SK-N-SH (cell line): Measurements from ENCODE around the gene CDKL2. TPM values are rescaled to one million over a fixed set of nuclear protein-coding genes. Genes with fewer than 3 reads are reported as not detected.

Experiments
- CTCF ChIA-PET: fragments of 300-600, 350-600 bp; formaldehyde crosslinking; extraction: SDS; loops from one replicate; lab custom pipeline; 2021; lab: Yijun Ruan, JAX
- POLR2A ChIA-PET: fragments of 350-600 bp; sonication (Branson Sonifier 250); formaldehyde crosslinking; extraction: SDS; loops from one replicate; lab custom pipeline; 2020; ENCODE audit warnings: antibody characterized with exemption, inconsistent platforms; lab: Yijun Ruan, JAX
- DNase-seq: peaks from one replicate; pipeline ENCODE4 v3.0.0; 2012
- H2AFZ ChIP-seq: fragments of 200-600 bp; sonication (generic); 2 replicates; pipeline ENCODE4 v1.8.1; 2016; ENCODE audit warnings: antibody characterized with exemption, mild to moderate bottlenecking, low read depth
- H3F3A ChIP-seq: fragments of 200-600 bp; sonication (generic); replicated peaks from 2 replicates; pipeline ENCODE3; 2016; ENCODE audit warnings: antibody characterized with exemption, mild to moderate bottlenecking; ENCODE audit not compliant: insufficient read depth
- H3K27ac ChIP-seq, 2 experiments: fragments of 200-500 bp in 1 of 2; fragments of 200-600 bp in 1 of 2; sonication (Bioruptor generic) in 1 of 2; sonication (generic), shearing (Covaris generic) in 1 of 2; 2 replicates each; pipeline versions ENCODE4 v1.5.1 to v1.6.1; 2014 to 2016; ENCODE audit warnings: low read depth in 2 of 2, inconsistent platforms in 1 of 2, low read length in 1 of 2, mild to moderate bottlenecking in 1 of 2, mixed read lengths in 1 of 2
- H3K27me3 ChIP-seq: fragments of 200-600 bp; sonication (generic), shearing (Covaris generic); 2 replicates; pipeline ENCODE4 v1.6.1; 2016; ENCODE audit warnings: mixed run types; ENCODE audit not compliant: insufficient read depth
- H3K36me3 ChIP-seq, 2 experiments: fragments of 200-500 bp in 1 of 2; fragments of 200-600 bp in 1 of 2; sonication (Bioruptor generic) in 1 of 2; sonication (generic) in 1 of 2; replicated peaks in 1 of 2; 2 replicates each; pipeline versions ENCODE3 to v1.5.1; 2014 to 2016; ENCODE audit warnings: low read length in 1 of 2, mild to moderate bottlenecking in 1 of 2; ENCODE audit not compliant: insufficient read depth in 2 of 2, control insufficient read depth in 1 of 2
- H3K4me1 ChIP-seq, 2 experiments: fragments of 200-500 bp in 1 of 2; fragments of 200-600 bp in 1 of 2; sonication (Bioruptor generic) in 1 of 2; sonication (generic), shearing (Covaris generic) in 1 of 2; 2 replicates each; pipeline versions ENCODE4 v1.5.1 to v1.6.1; 2014 to 2016; ENCODE audit warnings: low read depth in 1 of 2, low read length in 1 of 2, mixed run types in 1 of 2; ENCODE audit not compliant: insufficient read depth in 2 of 2, control insufficient read depth in 1 of 2
- H3K4me2 ChIP-seq: fragments of 200-600 bp; sonication (generic), shearing (Covaris generic); 2 replicates; pipeline ENCODE4 v1.6.1; 2017; ENCODE audit warnings: mixed run types
- H3K4me3 ChIP-seq, 2 experiments: fragments of 200-500 bp in 1 of 2; fragments of 200-600 bp in 1 of 2; sonication (Bioruptor generic) in 1 of 2; sonication (generic), shearing (Covaris generic) in 1 of 2; 2 replicates each; pipeline versions ENCODE4 v1.5.1 to v1.8.1; 2014 to 2016; ENCODE audit warnings: low read depth in 2 of 2, inconsistent platforms in 1 of 2, low read length in 1 of 2, mild to moderate bottlenecking in 1 of 2, mixed read lengths in 1 of 2, moderate library complexity in 1 of 2
- H3K79me2 ChIP-seq: fragments of 200-600 bp; sonication (generic); 2 replicates; pipeline ENCODE4 v1.8.1; 2017; ENCODE audit warnings: mild to moderate bottlenecking; ENCODE audit not compliant: insufficient read depth
- H3K9ac ChIP-seq: fragments of 200-600 bp; sonication (generic); 2 replicates; pipeline ENCODE4 v1.6.1; 2017; ENCODE audit warnings: mixed run types
- H3K9me2 ChIP-seq: fragments of 200-600 bp; sonication (generic); 2 replicates; pipeline ENCODE4 v1.6.1; 2017; ENCODE audit warnings: mixed run types
- H3K9me3 ChIP-seq: fragments of 200-600 bp; sonication (generic); 2 replicates; pipeline ENCODE4 v1.6.1; 2017; ENCODE audit warnings: mixed run types, mild to moderate bottlenecking, moderate library complexity
- H4K20me1 ChIP-seq: fragments of 200-600 bp; sonication (generic); 2 replicates; pipeline ENCODE4 v1.6.1; 2017; ENCODE audit warnings: mild to moderate bottlenecking, mixed run types; ENCODE audit not compliant: insufficient read depth
- ELF1 ChIP-seq: IDR thresholded peaks from 2 replicates; pipeline ENCODE4 v1.4.0; 2012
- FOXM1 ChIP-seq: IDR thresholded peaks from 2 replicates; pipeline ENCODE4 v1.4.0; 2012; ENCODE audit warnings: low read depth, mild to moderate bottlenecking
- GABPA ChIP-seq: IDR thresholded peaks from 2 replicates; pipeline ENCODE4 v1.4.0; 2012; ENCODE audit warnings: low read depth, mild to moderate bottlenecking
- GATA2 ChIP-seq: sonication (generic); formaldehyde crosslinking; IDR thresholded peaks from 2 replicates; pipeline ENCODE4 v1.5.0; 2020; ENCODE audit warnings: mild to moderate bottlenecking, missing genetic modification reagents
- JUND ChIP-seq: IDR thresholded peaks from 2 replicates; pipeline ENCODE4 v1.4.0; 2012
- MXI1 ChIP-seq: IDR thresholded peaks from 2 replicates; pipeline ENCODE4 v1.6.1; 2012; ENCODE audit warnings: mild to moderate bottlenecking, low read depth, low read length, improper control_type of control experiment
- NFIC ChIP-seq: IDR thresholded peaks from 2 replicates; pipeline ENCODE4 v1.4.0; 2012; ENCODE audit warnings: borderline replicate concordance
- NRF1 ChIP-seq: IDR thresholded peaks from 2 replicates; pipeline ENCODE4 v1.6.1; 2012; ENCODE audit warnings: low read depth, mild to moderate bottlenecking, low read length
- POLR2AphosphoS5 ChIP-seq: IDR thresholded peaks from 2 replicates; pipeline ENCODE4 v1.6.1; 2012; ENCODE audit warnings: low read depth, low read length
- RAD21 ChIP-seq: IDR thresholded peaks from 2 replicates; pipeline ENCODE4 v1.6.1; 2012; ENCODE audit warnings: mild to moderate bottlenecking, low read length
- RCOR1 ChIP-seq: fragments of 150-350 bp; IDR thresholded peaks from 2 replicates; pipeline ENCODE4 v1.6.1; 2017; ENCODE audit warnings: antibody characterized with exemption, low read length
- RFX5 ChIP-seq: IDR thresholded peaks from 2 replicates; pipeline ENCODE4 v1.6.1; 2012; ENCODE audit warnings: mild to moderate bottlenecking, improper control_type of control experiment, low read length
- RXRA ChIP-seq: IDR thresholded peaks from 2 replicates; pipeline ENCODE4 v1.4.0; 2012; ENCODE audit warnings: low read depth, mild to moderate bottlenecking, borderline replicate concordance
- SIN3A ChIP-seq: IDR thresholded peaks from 2 replicates; pipeline ENCODE4 v1.6.1; 2012; ENCODE audit warnings: low read depth, mild to moderate bottlenecking, low read length, moderate library complexity, borderline replicate concordance
- SMC3 ChIP-seq: IDR thresholded peaks from 2 replicates; pipeline ENCODE4 v1.6.1; 2012; ENCODE audit warnings: low read depth, low read length, improper control_type of control experiment
- TAF1 ChIP-seq: IDR thresholded peaks from 2 replicates; pipeline ENCODE4 v1.6.1; 2012; ENCODE audit warnings: low read depth, mild to moderate bottlenecking, low read length, moderate library complexity, borderline replicate concordance
- TCF12 ChIP-seq: IDR thresholded peaks from 2 replicates; pipeline ENCODE4 v1.4.0; 2012
- TEAD4 ChIP-seq: IDR thresholded peaks from 2 replicates; pipeline ENCODE4 v1.4.0; 2012; ENCODE audit warnings: mild to moderate bottlenecking, borderline replicate concordance; ENCODE audit not compliant: insufficient read depth
- YY1 ChIP-seq: IDR thresholded peaks from 2 replicates; pipeline ENCODE4 v1.4.0; 2012; ENCODE audit warnings: low read depth, mild to moderate bottlenecking
- ZBTB33 ChIP-seq: IDR thresholded peaks from 2 replicates; pipeline ENCODE4 v1.4.0; 2012; ENCODE audit warnings: low read depth, borderline replicate concordance
- WGBS: methylation state at CpG from one replicate; pipeline ENCODE4 v1.1.6; 2017; ENCODE audit warnings: low lambda C conversion rate; 5-methylcytosine and 5-hydroxymethylcytosine counted together
- polyA plus RNA-seq, 3 experiments: library from polyadenylated mRNA; depleted of rRNA; stranded (reverse); fragments of >200 nt; gene quantifications; 2 replicates each; pipeline ENCODE4 v1.2.3, GENCODE V29; 2012
- TF ChIP-seq, protein P1 (sequence below): fragments of 150-350 bp; IDR thresholded peaks from 2 replicates; pipeline ENCODE4 v1.6.1; 2017; ENCODE audit warnings: antibody characterized with exemption, low read length, low read depth, borderline replicate concordance
- TF ChIP-seq, protein P2 (sequence below): fragments of 200-600 bp; sonication (generic); IDR thresholded peaks from 2 replicates; pipeline ENCODE4 v1.6.1; 2017; ENCODE audit warnings: antibody characterized with exemption, mild to moderate bottlenecking, moderate library complexity
- TF ChIP-seq, protein P3 (sequence below): IDR thresholded peaks from 2 replicates; pipeline ENCODE4 v1.4.0; 2012; ENCODE audit warnings: low read depth, borderline replicate concordance

The CDKL2 gene
- polyA plus RNA-seq, 1 of the 3 experiments (the other 2 are of a cell fraction): 0.41 TPM

DNA sequence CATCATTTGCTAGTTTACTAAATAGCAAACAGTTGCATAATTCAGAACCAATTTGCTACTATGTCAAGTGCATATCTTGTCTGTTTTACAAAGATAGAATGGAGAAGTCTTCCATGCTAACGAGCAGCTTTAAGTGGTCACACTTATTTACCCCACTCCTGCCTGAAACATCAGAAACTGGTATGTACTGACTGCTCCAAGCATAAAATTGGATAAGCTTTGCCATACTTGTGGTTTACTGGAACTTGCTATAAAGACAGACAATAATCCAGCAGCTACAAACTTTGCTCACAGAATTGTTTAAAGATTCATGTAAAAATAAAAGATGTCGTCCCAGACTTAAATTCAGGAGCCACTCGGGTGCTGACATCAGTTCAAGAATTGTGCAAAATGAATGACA, 13.3 kb upstream of the CDKL2 start:
- no peak overlapping the region for H3K4me2 ChIP-seq
- TF ChIP-seq NRF1 (no peak), FOXM1 (no peak), MXI1 (no peak), RCOR1 (no peak), YY1 (no peak), POLR2AphosphoS5 (no peak), NFIC (no peak), SMC3 (no peak), RXRA (no peak), GABPA (no peak)
- TF ChIP-seq, protein P1, sequence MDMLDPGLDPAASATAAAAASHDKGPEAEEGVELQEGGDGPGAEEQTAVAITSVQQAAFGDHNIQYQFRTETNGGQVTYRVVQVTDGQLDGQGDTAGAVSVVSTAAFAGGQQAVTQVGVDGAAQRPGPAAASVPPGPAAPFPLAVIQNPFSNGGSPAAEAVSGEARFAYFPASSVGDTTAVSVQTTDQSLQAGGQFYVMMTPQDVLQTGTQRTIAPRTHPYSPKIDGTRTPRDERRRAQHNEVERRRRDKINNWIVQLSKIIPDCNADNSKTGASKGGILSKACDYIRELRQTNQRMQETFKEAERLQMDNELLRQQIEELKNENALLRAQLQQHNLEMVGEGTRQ: no peak
- no peaks in the 10 kb centered on the region for H4K20me1 ChIP-seq
- peaks cover 8% of the 10 kb centered on the region for H3F3A ChIP-seq
- no peak overlapping the region for H3K27ac ChIP-seq
- ChIA-PET POLR2A (no interaction called here), CTCF (no interaction called here)
- H3K9me3 ChIP-seq: no peaks in the 10 kb centered on the region
- no peaks in the 10 kb centered on the region for H3K27me3 ChIP-seq
- DNase-seq: no peak
- H3K4me3 ChIP-seq: no peak overlapping the region
- H3K79me2 ChIP-seq: peaks cover 6% of the 10 kb centered on the region; the same call in 1 of the 2 replicates
- H3K36me3 ChIP-seq: peaks cover 66 to 75% of the 10 kb centered on the region in 2 experiments
- no peak overlapping the region for H3K9ac ChIP-seq
- no peaks in the 10 kb centered on the region for H3K4me1 ChIP-seq
- no peaks in the 10 kb centered on the region for H3K9me2 ChIP-seq
- 93% methylated on average over 3 of the region's 3 CpGs for WGBS
- H2AFZ ChIP-seq: no peak overlapping the region

DNA sequence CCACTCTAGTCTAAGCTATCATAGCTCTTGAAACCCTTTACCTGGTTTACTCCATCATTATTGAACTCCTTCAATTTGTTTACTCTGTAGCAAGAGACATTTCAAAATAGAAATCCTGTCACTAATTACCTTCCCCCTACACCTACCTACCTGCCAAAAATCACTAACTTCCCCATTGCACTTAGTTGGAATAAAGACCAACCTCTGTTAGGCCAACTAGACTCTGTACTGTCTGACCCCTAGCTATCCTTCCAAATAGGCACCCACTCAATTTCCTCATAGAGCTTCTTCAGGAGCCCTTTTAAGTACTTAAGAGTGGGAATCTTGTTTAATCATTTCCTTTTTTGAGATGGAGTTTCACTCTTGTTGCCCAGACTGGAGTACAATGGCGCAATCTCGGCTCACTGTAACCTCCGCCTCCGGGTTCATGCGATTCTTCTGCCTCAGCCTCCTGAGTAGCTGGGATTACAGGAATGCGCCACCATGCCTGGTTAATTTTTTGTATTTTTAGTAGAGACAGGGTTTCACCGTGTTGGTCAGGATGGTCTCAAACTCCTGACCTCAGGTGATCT, 8.9 kb upstream of the CDKL2 start:
- DNase-seq: no peak
- H3K4me3 ChIP-seq: no peak overlapping the region
- no peaks in the 10 kb centered on the region for H3K9me3 ChIP-seq
- H3K27ac ChIP-seq: no peak overlapping the region
- H3K9me2 ChIP-seq: no peaks in the 10 kb centered on the region
- TF ChIP-seq SIN3A: no peak
- no peak for TF ChIP-seq TAF1
- TF ChIP-seq, protein P2, sequence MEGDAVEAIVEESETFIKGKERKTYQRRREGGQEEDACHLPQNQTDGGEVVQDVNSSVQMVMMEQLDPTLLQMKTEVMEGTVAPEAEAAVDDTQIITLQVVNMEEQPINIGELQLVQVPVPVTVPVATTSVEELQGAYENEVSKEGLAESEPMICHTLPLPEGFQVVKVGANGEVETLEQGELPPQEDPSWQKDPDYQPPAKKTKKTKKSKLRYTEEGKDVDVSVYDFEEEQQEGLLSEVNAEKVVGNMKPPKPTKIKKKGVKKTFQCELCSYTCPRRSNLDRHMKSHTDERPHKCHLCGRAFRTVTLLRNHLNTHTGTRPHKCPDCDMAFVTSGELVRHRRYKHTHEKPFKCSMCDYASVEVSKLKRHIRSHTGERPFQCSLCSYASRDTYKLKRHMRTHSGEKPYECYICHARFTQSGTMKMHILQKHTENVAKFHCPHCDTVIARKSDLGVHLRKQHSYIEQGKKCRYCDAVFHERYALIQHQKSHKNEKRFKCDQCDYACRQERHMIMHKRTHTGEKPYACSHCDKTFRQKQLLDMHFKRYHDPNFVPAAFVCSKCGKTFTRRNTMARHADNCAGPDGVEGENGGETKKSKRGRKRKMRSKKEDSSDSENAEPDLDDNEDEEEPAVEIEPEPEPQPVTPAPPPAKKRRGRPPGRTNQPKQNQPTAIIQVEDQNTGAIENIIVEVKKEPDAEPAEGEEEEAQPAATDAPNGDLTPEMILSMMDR: no peak
- TF ChIP-seq GATA2 (CRISPR knock-in tag): no peak
- TF ChIP-seq RXRA: no peak
- TF ChIP-seq TCF12: no peak
- no peak for TF ChIP-seq NRF1
- TF ChIP-seq ELF1: no peak
- TF ChIP-seq RAD21: no peak
- no peak for TF ChIP-seq RFX5
- TF ChIP-seq JUND: no peak
- TF ChIP-seq TEAD4: no peak
- no peak for TF ChIP-seq ZBTB33
- TF ChIP-seq YY1: no peak
- no peak for TF ChIP-seq NFIC
- TF ChIP-seq MXI1: no peak
- TF ChIP-seq, protein P3, sequence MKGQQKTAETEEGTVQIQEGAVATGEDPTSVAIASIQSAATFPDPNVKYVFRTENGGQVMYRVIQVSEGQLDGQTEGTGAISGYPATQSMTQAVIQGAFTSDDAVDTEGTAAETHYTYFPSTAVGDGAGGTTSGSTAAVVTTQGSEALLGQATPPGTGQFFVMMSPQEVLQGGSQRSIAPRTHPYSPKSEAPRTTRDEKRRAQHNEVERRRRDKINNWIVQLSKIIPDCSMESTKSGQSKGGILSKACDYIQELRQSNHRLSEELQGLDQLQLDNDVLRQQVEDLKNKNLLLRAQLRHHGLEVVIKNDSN: no peak
- no peak overlapping the region for H3K9ac ChIP-seq
- peaks cover 25 to 32% of the 10 kb centered on the region in 2 experiments for H3K36me3 ChIP-seq
- no peaks in the 10 kb centered on the region for H4K20me1 ChIP-seq
- H3K4me2 ChIP-seq: no peak overlapping the region
- no peak overlapping the region for H2AFZ ChIP-seq
- H3F3A ChIP-seq: peaks cover 8% of the 10 kb centered on the region
- H3K79me2 ChIP-seq: no peaks in the 10 kb centered on the region
- H3K4me1 ChIP-seq: no peaks in the 10 kb centered on the region
- ChIA-PET CTCF (no interaction called here), POLR2A (no interaction called here)
- H3K27me3 ChIP-seq: no peaks in the 10 kb centered on the region
- 100% methylated on average over 7 of the region's 7 CpGs for WGBS
